ENCODE data around the gene ZNF48.

ZNF48 gene

DNA sequence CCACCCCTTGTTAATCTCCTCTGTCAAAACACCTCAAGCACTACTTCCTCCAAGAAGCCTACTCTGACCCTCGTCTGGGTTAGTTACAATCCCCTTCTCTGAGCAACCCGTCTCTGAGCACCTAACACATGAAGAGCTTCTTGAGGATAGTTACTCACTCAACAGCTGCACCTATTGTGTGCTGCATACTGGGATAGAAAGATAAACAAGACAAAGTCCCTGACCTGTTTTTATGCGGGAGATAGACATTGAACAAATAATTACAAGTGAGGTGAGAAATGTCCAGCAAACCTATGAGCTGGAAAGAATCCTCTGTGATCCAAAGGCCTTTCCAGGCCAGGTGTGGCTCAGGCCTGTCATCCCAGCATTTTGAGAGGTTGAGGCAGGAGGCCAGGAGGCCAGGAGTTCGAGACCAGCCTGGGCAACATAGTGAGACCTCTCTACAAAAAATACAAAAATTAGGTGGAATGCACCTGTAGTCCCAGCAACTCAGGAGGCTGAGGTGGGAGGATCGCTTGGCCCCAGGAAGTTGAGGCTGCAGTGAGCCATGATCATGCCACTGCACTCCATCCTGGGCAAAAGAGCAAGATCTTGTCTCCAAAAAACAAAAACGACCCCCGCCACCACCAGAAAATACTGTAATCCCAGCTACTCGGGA lies 6.7 kb downstream of the ZNF48 start:
- 85% methylated on average over 7 of the region's 8 CpGs for WGBS
- no peak overlapping the region for H2AFZ ChIP-seq (ENCODE audit: low read depth, low read length)
- no peak overlapping the region for H3K14ac ChIP-seq (ENCODE audit: low read length in 2 of 2)
- no peak overlapping the region for H2BK12ac ChIP-seq (ENCODE audit: low read length in 2 of 2)
- no peak overlapping the region for H3K23ac ChIP-seq (ENCODE audit: low read length in 2 of 2)
- H3K18ac ChIP-seq (ENCODE audit: low read depth in 1 of 2, low read length in 2 of 2) = no peak overlapping the region
- no peak overlapping the region for H2BK15ac ChIP-seq (ENCODE audit: low read depth, poor library complexity, severe bottlenecking)
- H4K8ac ChIP-seq (ENCODE audit: low read length) = no peak overlapping the region
- H3K4me3 ChIP-seq (ENCODE audit: insufficient read depth in 1 of 2, low read depth in 1 of 2, low read length in 2 of 2) = no peak overlapping the region
- peaks cover 13 to 22% of the 10 kb centered on the region in 2 experiments for H3K36me3 ChIP-seq (ENCODE audit: control insufficient read depth in 1 of 2, insufficient read depth in 2 of 2, low read depth in 1 of 2, low read length in 2 of 2)
- peaks cover 13% of the 10 kb centered on the region for H3K4me1 ChIP-seq (ENCODE audit: control insufficient read depth, insufficient read depth, low read depth, low read length)
- no peaks in the 10 kb centered on the region for H3K9me3 ChIP-seq (ENCODE audit: control insufficient read depth, low read length)
- H3K79me1 ChIP-seq (replicated peaks; ENCODE audit: low read length, poor library complexity, severe bottlenecking) = peaks cover 15% of the 10 kb centered on the region
- no peak for DNase-seq
- no peaks in the 10 kb centered on the region for H3K27me3 ChIP-seq (ENCODE audit: control insufficient read depth in 1 of 2, insufficient read depth in 1 of 2, low read length in 2 of 2)
- H3K4ac ChIP-seq (ENCODE audit: low read depth in 1 of 2, low read length in 2 of 2) = no peak overlapping the region
- peak overlapping the region; percentile 57 for H2AK5ac ChIP-seq (ENCODE audit: low read length, severe bottlenecking)
- no peak overlapping the region for H3K9ac ChIP-seq (ENCODE audit: low read length)
- no peak overlapping the region for H3K27ac ChIP-seq (ENCODE audit: low read length, poor library complexity, severe bottlenecking)
- H2BK120ac ChIP-seq (ENCODE audit: low read depth, low read length) = no peak overlapping the region
- no peak overlapping the region for H4K91ac ChIP-seq (ENCODE audit: low read length)
- H2BK5ac ChIP-seq (ENCODE audit: low read depth, low read length, poor library complexity, severe bottlenecking) = no peak overlapping the region
- no peak overlapping the region for H3K4me2 ChIP-seq (ENCODE audit: low read length, poor library complexity, severe bottlenecking)

DNA sequence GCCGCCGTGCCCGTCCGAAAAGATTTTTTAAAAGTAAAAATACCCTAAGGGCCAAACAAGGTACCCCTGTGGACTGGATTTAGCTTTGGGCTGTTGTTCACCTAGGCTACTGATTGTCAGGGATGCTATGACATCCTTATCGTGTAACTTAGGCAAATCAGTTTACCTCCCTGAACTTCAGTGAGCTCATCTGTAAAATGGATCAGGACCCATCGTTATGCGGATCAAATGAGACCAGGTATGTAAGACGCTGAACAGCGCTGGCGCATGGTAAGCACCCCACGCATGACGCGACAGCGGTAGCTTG lies 11.5 kb downstream of the ZNF48 start:
- peak overlapping the region in 1 of 2 experiments; percentile 30 for H3K14ac ChIP-seq (ENCODE audit: low read length in 2 of 2)
- 45% methylated on average over 14 of the region's 14 CpGs for WGBS
- H3K9ac ChIP-seq (ENCODE audit: low read length) = peak overlapping the region; percentile 94
- DNase-seq = no peak
- H3K9me3 ChIP-seq (ENCODE audit: control insufficient read depth, low read length) = no peaks in the 10 kb centered on the region
- peak overlapping the region in 1 of 2 experiments; percentile 90 for H3K4me3 ChIP-seq (ENCODE audit: insufficient read depth in 1 of 2, low read depth in 1 of 2, low read length in 2 of 2)
- no peaks in the 10 kb centered on the region for H3K27me3 ChIP-seq (ENCODE audit: control insufficient read depth in 1 of 2, insufficient read depth in 1 of 2, low read length in 2 of 2)
- peaks cover 13% of the 10 kb centered on the region for H3K4me1 ChIP-seq (ENCODE audit: control insufficient read depth, insufficient read depth, low read depth, low read length)
- H3K36me3 ChIP-seq (ENCODE audit: control insufficient read depth in 1 of 2, insufficient read depth in 2 of 2, low read depth in 1 of 2, low read length in 2 of 2) = peaks cover 9 to 14% of the 10 kb centered on the region in 2 experiments
- H3K23ac ChIP-seq (ENCODE audit: low read length in 2 of 2) = no peak overlapping the region
- no peak overlapping the region for H4K91ac ChIP-seq (ENCODE audit: low read length)
- peaks cover 10% of the 10 kb centered on the region for H3K79me1 ChIP-seq (replicated peaks; ENCODE audit: low read length, poor library complexity, severe bottlenecking)
- H3K4ac ChIP-seq (ENCODE audit: low read depth in 1 of 2, low read length in 2 of 2) = peak overlapping the region in 1 of 2 experiments; percentile 13
- peak overlapping the region; percentile 76 for H2AFZ ChIP-seq (ENCODE audit: low read depth, low read length)
- H3K27ac ChIP-seq (ENCODE audit: low read length, poor library complexity, severe bottlenecking) = peak overlapping the region; percentile 1
- no peak overlapping the region for H2BK15ac ChIP-seq (ENCODE audit: low read depth, poor library complexity, severe bottlenecking)
- no peak overlapping the region for H2BK120ac ChIP-seq (ENCODE audit: low read depth, low read length)
- no peak overlapping the region for H2BK5ac ChIP-seq (ENCODE audit: low read depth, low read length, poor library complexity, severe bottlenecking)
- H3K4me2 ChIP-seq (ENCODE audit: low read length, poor library complexity, severe bottlenecking) = peak overlapping the region; percentile 72
- H2BK12ac ChIP-seq (ENCODE audit: low read length in 2 of 2) = peak overlapping the region in 1 of 2 experiments; percentile 89
- peak overlapping the region in 1 of 2 experiments; percentile 70 for H3K18ac ChIP-seq (ENCODE audit: low read depth in 1 of 2, low read length in 2 of 2)
- H4K8ac ChIP-seq (ENCODE audit: low read length) = peak overlapping the region; percentile 30
- H2AK5ac ChIP-seq (ENCODE audit: low read length, severe bottlenecking) = no peak overlapping the region

- Histone ChIP-seq H3K27me3 (ENCODE audit: control insufficient read depth in 1 of 2, insufficient read depth in 1 of 2, low read length in 2 of 2) (no peaks in the 10 kb centered on the region), H3K4me3 (ENCODE audit: insufficient read depth in 1 of 2, low read depth in 1 of 2, low read length in 2 of 2) (peak within 1 kb of the TSS; percentile 82 to 90), H3K9ac (ENCODE audit: low read length) (peak within 1 kb of the TSS; percentile 94), H3K4me1 (ENCODE audit: control insufficient read depth, insufficient read depth, low read depth, low read length) (peaks cover 14% of the 10 kb centered on the region), H3K23ac (ENCODE audit: low read length in 2 of 2) (peak within 1 kb of the TSS in 1 of 2 experiments; percentile 79), H3K14ac (ENCODE audit: low read length in 2 of 2) (peak within 1 kb of the TSS in 1 of 2 experiments; percentile 74), H3K18ac (ENCODE audit: low read depth in 1 of 2, low read length in 2 of 2) (peak within 1 kb of the TSS; percentile 81 to 86), H2BK12ac (ENCODE audit: low read length in 2 of 2) (peak within 1 kb of the TSS in 1 of 2 experiments; percentile 89), H3K36me3 (ENCODE audit: control insufficient read depth in 1 of 2, insufficient read depth in 2 of 2, low read depth in 1 of 2, low read length in 2 of 2) (peaks cover 9 to 19% of the 10 kb centered on the region in 2 experiments), H2BK120ac (ENCODE audit: low read depth, low read length) (peak within 1 kb of the TSS; percentile 13), H3K79me1 (replicated peaks; ENCODE audit: low read length, poor library complexity, severe bottlenecking) (peaks cover 12% of the 10 kb centered on the region), H2BK5ac (ENCODE audit: low read depth, low read length, poor library complexity, severe bottlenecking) (peak within 1 kb of the TSS; percentile 62), H3K27ac (ENCODE audit: low read length, poor library complexity, severe bottlenecking) (peak within 1 kb of the TSS; percentile 77), H2AK5ac (ENCODE audit: low read length, severe bottlenecking) (no peak within 1 kb of the TSS), H3K4me2 (ENCODE audit: low read length, poor library complexity, severe bottlenecking) (peak within 1 kb of the TSS; percentile 72), H2AFZ (ENCODE audit: low read depth, low read length) (peak within 1 kb of the TSS; percentile 91), H4K91ac (ENCODE audit: low read length) (peak within 1 kb of the TSS; percentile 84), H3K9me3 (ENCODE audit: control insufficient read depth, low read length) (no peaks in the 10 kb centered on the region), H3K4ac (ENCODE audit: low read depth in 1 of 2, low read length in 2 of 2) (peak within 1 kb of the TSS; percentile 71 to 78), H4K8ac (ENCODE audit: low read length) (peak within 1 kb of the TSS; percentile 30), H2BK15ac (ENCODE audit: low read depth, poor library complexity, severe bottlenecking) (peak within 1 kb of the TSS; percentile 74)
- DNase-seq = peak; percentile 93
- under 1% methylated on average over 61 of the region's 65 CpGs for WGBS
These were observed 12.0 kb downstream of the ZNF48 start, which contains the start of gene ZNF771 for GRCh38 chr16:30407102-30407803. ZNF771 (plus strand) TSS chr16:30407606; CDS start chr16:30408054, 448 bp downstream.

All from mesenchymal stem cell (in vitro differentiated cells and primary cell).